ENCODE measurements around the gene REX1BD.

DNA sequence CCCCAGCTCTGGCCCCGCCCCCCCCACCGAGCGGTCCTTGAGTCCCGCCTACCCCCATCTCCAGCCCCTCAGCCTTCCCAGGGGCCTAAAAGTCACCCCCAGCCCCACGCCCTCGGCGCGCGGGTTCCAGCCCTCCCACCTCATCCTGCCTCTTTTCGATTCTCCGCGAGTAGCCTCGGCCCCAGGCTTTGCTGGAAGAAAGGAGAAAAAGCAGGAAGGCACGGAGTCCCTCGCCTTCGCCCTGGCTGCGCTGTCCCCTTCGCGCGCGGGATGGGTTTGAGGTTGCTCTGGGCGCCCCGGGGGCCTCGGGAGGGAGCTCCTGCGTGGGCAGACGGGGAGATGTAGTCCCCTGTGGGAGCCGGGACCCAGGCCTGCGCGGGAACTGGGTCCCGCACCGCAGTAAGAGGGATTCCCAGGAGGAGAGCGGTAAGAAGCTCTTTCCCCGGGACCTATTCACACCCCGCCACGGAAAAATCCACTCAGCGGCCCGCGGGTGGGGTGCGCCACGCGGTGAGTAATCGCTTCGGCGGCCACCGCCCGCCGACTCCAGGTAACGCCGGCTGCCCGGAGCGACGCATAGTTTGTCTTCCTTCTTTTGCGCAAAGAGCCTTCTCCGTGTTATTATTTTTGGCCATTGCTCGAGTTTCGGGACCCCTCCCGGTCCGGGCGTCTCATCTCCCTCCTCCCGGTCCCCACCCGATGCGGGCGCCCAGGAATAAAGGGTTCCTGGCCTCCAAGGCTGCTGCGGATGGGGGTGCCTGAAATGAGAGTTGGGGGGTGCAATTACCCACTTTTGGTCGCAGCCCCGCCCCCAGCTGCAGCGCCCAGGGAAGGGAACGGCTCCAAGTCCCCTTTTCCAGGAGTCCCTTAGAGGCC lies 18.9 kb downstream of the REX1BD start:
- TF ChIP-seq EZH2phosphoT487 (IDR thresholded peaks at IDR 0.05; ENCODE audit: borderline replicate concordance, low read length) (peak; percentile 93; the same call in 1 of the 2 replicates), CTCF (IDR thresholded peaks at IDR 0.05; ENCODE audit: low read depth, low read length, poor library complexity, severe bottlenecking) (no peak)
